HepG2 (cell line): ENCODE measurements around the gene SPDYE6. TPM values are rescaled to one million over a fixed set of nuclear protein-coding genes. Genes with fewer than 3 reads are reported as not detected.
"Not testable (repeated sequence)": the region's sequence is repeated elsewhere in the genome, so short reads cannot be mapped to it uniquely, and the experiment has no call there.

ENCODE experiments used
- ATAC-seq: fragments of 200-7000 bp; cut with Tn5 transposase; 3 replicates; pipeline ENCODE4 v1.9.1; 2020; ENCODE audit warnings: mild to moderate bottlenecking, moderate library complexity
- BruUV-seq: library from RNA; stranded (reverse); fragments of 400-500 nt; replicated peaks from 2 replicates; lab custom pipeline; 2021; lab: Mats Ljungman, UMichigan
- CTCF ChIA-PET: fragments of 300-600 bp; formaldehyde crosslinking; extraction: SDS; loops from one replicate; lab custom pipeline; 2021; ENCODE audit warnings: low total read pairs, inconsistent platforms, low intra/inter-chr PET ratio; lab: Yijun Ruan, JAX
- POLR2A ChIA-PET: fragments of 350-600 bp; sonication (Branson Sonifier 250); formaldehyde crosslinking; loops from one replicate; lab custom pipeline; 2020; ENCODE audit warnings: antibody characterized with exemption, inconsistent platforms; lab: Yijun Ruan, JAX
- DNase-seq: peaks from one replicate; pipeline ENCODE4 v3.0.0-alpha.2; 2015; ENCODE audit warnings: low spot score
- FAIRE-seq: peaks from 3 replicates; lab custom pipeline; 2011; peaks lifted over from hg19 to GRCh38; lab: Jason Lieb, UNC
- H2AFZ ChIP-seq: one replicate; pipeline ENCODE4 v1.6.1; 2011; ENCODE audit warnings: low read length, inconsistent platforms
- H3K27ac ChIP-seq: fragments of 300-600 bp; 3 replicates; pipeline ENCODE4 v1.8.0; 2011; ENCODE audit warnings: mixed run types, mild to moderate bottlenecking, mixed read lengths, low read length, inconsistent platforms; ENCODE audit not compliant: insufficient read depth; ENCODE audit errors: extremely low read length
- H3K27me3 ChIP-seq, 2 experiments: fragments of 200-600 bp in 1 of 2; 2 replicates in 1 of 2; 3 replicates in 1 of 2; pipeline versions ENCODE4 v1.6.0 to v1.8.0; 2011; ENCODE audit warnings: low read length in 2 of 2, mild to moderate bottlenecking in 2 of 2, moderate library complexity in 2 of 2, inconsistent platforms in 1 of 2; ENCODE audit not compliant: insufficient read depth in 2 of 2, control insufficient read depth in 1 of 2
- H3K36me3 ChIP-seq, 2 experiments: fragments of 200-600 bp in 1 of 2; replicated peaks in 1 of 2; 2 replicates in 1 of 2; 3 replicates in 1 of 2; pipeline versions ENCODE4 v1.5.1 to v1.8.0; 2011; ENCODE audit warnings: low read length in 2 of 2, inconsistent platforms in 1 of 2; ENCODE audit not compliant: insufficient read depth in 2 of 2, control insufficient read depth in 1 of 2
- H3K4me1 ChIP-seq: 2 replicates; pipeline ENCODE4 v1.5.1; 2012; ENCODE audit warnings: low read length, inconsistent platforms; ENCODE audit not compliant: insufficient read depth
- H3K4me2 ChIP-seq: 2 replicates; pipeline ENCODE4 v1.6.0; 2011; ENCODE audit warnings: low read depth, low read length, inconsistent platforms
- H3K4me3 ChIP-seq, 3 experiments: fragments of 200-600 bp in 1 of 3; sonication (generic), shearing (Covaris generic) in 1 of 3; replicated peaks in 1 of 3; 2 replicates each; pipeline ENCODE4 v1.5.1; 2011 to 2016; ENCODE audit warnings: low read length in 3 of 3, inconsistent platforms in 2 of 3, low read depth in 2 of 3, mild to moderate bottlenecking in 2 of 3, control low read depth in 1 of 3, mixed read lengths in 1 of 3; ENCODE audit not compliant: insufficient read depth in 1 of 3
- H3K79me2 ChIP-seq: one replicate; pipeline ENCODE4 v1.6.1; 2011; ENCODE audit warnings: low read length, inconsistent platforms; ENCODE audit not compliant: insufficient read depth
- H3K9ac ChIP-seq: 2 replicates; pipeline ENCODE4 v1.6.0; 2011; ENCODE audit warnings: mild to moderate bottlenecking, low read depth, low read length, inconsistent platforms; ENCODE audit not compliant: insufficient read depth
- H3K9me3 ChIP-seq: 2 replicates; pipeline ENCODE4 v1.5.1; 2012; ENCODE audit warnings: mild to moderate bottlenecking, low read length
- H4K20me1 ChIP-seq: 2 replicates; pipeline ENCODE4 v1.6.0; 2011; ENCODE audit warnings: inconsistent platforms, mild to moderate bottlenecking, low read length, moderate library complexity; ENCODE audit not compliant: insufficient read depth
- ZNF614 ChIP-seq: IDR thresholded peaks from 2 replicates; pipeline ENCODE4 v1.6.1; 2018; ENCODE audit warnings: missing biosample characterization, missing genetic modification reagents, inconsistent platforms, borderline replicate concordance
- WGBS: methylation state at CpG from one replicate; pipeline ENCODE4 v1.1.6; 2017; ENCODE audit warnings: low lambda C conversion rate; 5-methylcytosine and 5-hydroxymethylcytosine counted together
- in situ Hi-C: cut with HindIII; loops from 2 replicates; pipeline ENCODE4 v1.10.0; 2017; ENCODE audit warnings: low pct_unique_long_range_greater_than_20kb; ENCODE audit not compliant: extremely low pct_ligation_motif_present
- intact Hi-C: fragments of 100-400 bp; cut with micrococcal nuclease; formaldehyde crosslinking; loops from one replicate; pipeline ENCODE4 v1.10.0; 2022; ENCODE audit not compliant: unreplicated experiment
- polyA plus RNA-seq, 8 experiments: library from polyadenylated mRNA; depleted of rRNA in 3 of 8; stranded (reverse) in 7 of 8; unstranded in 1 of 8; fragments of >200 nt; fragmentation: Illumina TruSeq in 4 of 8; extraction: Trizol in 4 of 8; gene quantifications; 2 replicates each; pipeline versions ENCODE4 v1.2.1 to v1.2.3, GENCODE V29; 2011 to 2016; ENCODE audit warnings: low read depth in 4 of 8, missing spikeins in 1 of 8, mixed read lengths in 1 of 8; ENCODE audit not compliant: insufficient read depth in 1 of 8
- total RNA-seq, 5 experiments: library from RNA; depleted of rRNA; stranded (reverse); fragments of >200 nt; fragmentation: Illumina TruSeq; extraction: Trizol; gene quantifications; 2 replicates each; pipeline ENCODE4 v1.2.3, GENCODE V29; 2016; ENCODE audit warnings: low read depth in 1 of 5

The SPDYE6 gene
- total and polyA plus RNA-seq, 2 of the 13 experiments (the other 11 are each of a cell fraction or from before 2014, with no cell fraction given) = 0.07 TPM; not detected in 1

DNA sequence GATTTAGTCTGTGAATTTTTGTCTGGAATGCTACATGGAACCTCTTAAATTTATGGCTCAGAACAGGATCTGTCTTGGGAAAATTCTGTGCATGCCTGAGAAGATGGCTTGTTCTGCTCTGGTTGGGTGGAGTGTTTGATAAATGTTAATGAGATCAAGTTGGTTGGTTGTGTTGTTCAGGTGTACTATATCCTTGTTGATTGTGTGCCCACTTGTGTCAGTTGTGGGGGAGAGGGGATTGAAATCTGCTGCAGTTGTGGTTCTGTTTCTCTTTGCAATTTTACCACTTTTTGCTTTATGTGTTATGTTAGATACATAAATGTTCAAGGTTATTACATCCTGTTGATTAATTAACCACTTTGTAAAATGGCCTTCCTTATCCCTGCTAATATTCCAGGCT, 13.8 kb upstream of the SPDYE6 start:
- BruUV-seq, DNase-seq, CTCF ChIA-PET, ATAC-seq, H3K27me3 ChIP-seq, in situ Hi-C loops, intact Hi-C loops, H2AFZ ChIP-seq, H3K4me3 ChIP-seq, H3K36me3 ChIP-seq, H4K20me1 ChIP-seq, H3K9ac ChIP-seq, FAIRE-seq, POLR2A ChIA-PET, H3K4me1 ChIP-seq, H3K27ac ChIP-seq, H3K9me3 ChIP-seq, H3K4me2 ChIP-seq: not testable (repeated sequence)
- H3K79me2 ChIP-seq = peaks cover 19% of the 10 kb centered on the region
- TF ChIP-seq ZNF614 (CRISPR knock-in tag) = peak; percentile 100

GRCh38 chr7:102365390-102365789, 9.1 kb upstream of the SPDYE6 start:
- Histone ChIP-seq H3K4me2 (peak overlapping the region; percentile 36; the same call in 1 of the 2 replicates), H3K79me2 (peaks cover 18% of the 10 kb centered on the region)
- POLR2A ChIA-PET, CTCF ChIA-PET, H4K20me1 ChIP-seq, DNase-seq, ATAC-seq, BruUV-seq, H3K36me3 ChIP-seq, H3K9me3 ChIP-seq, intact Hi-C loops, in situ Hi-C loops, H3K27ac ChIP-seq, H3K27me3 ChIP-seq, H3K4me3 ChIP-seq, H3K9ac ChIP-seq, H2AFZ ChIP-seq, H3K4me1 ChIP-seq, FAIRE-seq: not testable (repeated sequence)
- 54% methylated on average over 6 of the region's 7 CpGs for WGBS
